HepG2 (cell line): ENCODE measurements around the gene COPA. TPM values are rescaled to one million over a fixed set of nuclear protein-coding genes. Genes with fewer than 3 reads are reported as not detected.

Experiments used
- DRAP1 ChIP-seq: IDR thresholded peaks from 2 replicates; pipeline ENCODE4 v1.6.1; 2016; ENCODE audit warnings: missing genetic modification reagents, missing compliant biosample characterization
- IRF9 ChIP-seq: sonication (generic); formaldehyde crosslinking; IDR thresholded peaks from 2 replicates; pipeline ENCODE4 v1.8.0; 2022; ENCODE audit warnings: missing genetic modification reagents, mild to moderate bottlenecking, borderline replicate concordance
- MAFF ChIP-seq: IDR thresholded peaks from 2 replicates; pipeline ENCODE4 v1.6.1; 2011; ENCODE audit warnings: low read depth, low read length, improper control_type of control experiment
- NFIB ChIP-seq: sonication (generic); formaldehyde crosslinking; IDR thresholded peaks from 2 replicates; pipeline ENCODE4 v1.9.0; 2021; ENCODE audit warnings: missing genetic modification reagents, mild to moderate bottlenecking, borderline replicate concordance
- RFXAP ChIP-seq: sonication (generic); formaldehyde crosslinking; IDR thresholded peaks from 2 replicates; pipeline ENCODE4 v1.4.0; 2020; ENCODE audit warnings: missing genetic modification reagents, borderline replicate concordance
- SIX1 ChIP-seq: sonication (generic); formaldehyde crosslinking; IDR thresholded peaks from 2 replicates; pipeline ENCODE4 v1.4.0; 2020; ENCODE audit warnings: missing genetic modification reagents, borderline replicate concordance
- SMAD1 ChIP-seq: sonication (generic); formaldehyde crosslinking; IDR thresholded peaks from 2 replicates; pipeline ENCODE4 v1.4.0; 2020; ENCODE audit warnings: missing genetic modification reagents, low read depth, mild to moderate bottlenecking, borderline replicate concordance
- SRY ChIP-seq: sonication (generic); formaldehyde crosslinking; IDR thresholded peaks from 2 replicates; pipeline ENCODE4 v1.8.0; 2022; ENCODE audit warnings: mild to moderate bottlenecking, missing genetic modification reagents
- ZHX2 ChIP-seq, 2 experiments: sonication (generic) in 1 of 2; formaldehyde crosslinking in 1 of 2; IDR thresholded peaks; 2 replicates each; pipeline versions ENCODE4 v1.6.1 to v1.9.0; 2014 to 2022; ENCODE audit warnings: antibody characterized with exemption in 1 of 2, borderline replicate concordance in 1 of 2, inconsistent platforms in 1 of 2, low read depth in 1 of 2, missing genetic modification reagents in 1 of 2
- ZMAT3 ChIP-seq: sonication (generic); formaldehyde crosslinking; conservative IDR thresholded peaks from 2 replicates; pipeline ENCODE4 v1.7.0; 2021; ENCODE audit warnings: missing genetic modification reagents
- ZNF281 ChIP-seq: sonication (generic); formaldehyde crosslinking; IDR thresholded peaks from 2 replicates; pipeline ENCODE4 v1.4.0; 2020; ENCODE audit warnings: missing genetic modification reagents, borderline replicate concordance
- ZNF891 ChIP-seq: sonication (generic); formaldehyde crosslinking; IDR thresholded peaks from 2 replicates; pipeline ENCODE4 v1.5.0; 2020; ENCODE audit warnings: mild to moderate bottlenecking, missing genetic modification reagents
- polyA plus RNA-seq, 8 experiments: library from polyadenylated mRNA; depleted of rRNA in 3 of 8; stranded (reverse) in 7 of 8; unstranded in 1 of 8; fragments of >200 nt; fragmentation: Illumina TruSeq in 4 of 8; extraction: Trizol in 4 of 8; gene quantifications; 2 replicates each; pipeline versions ENCODE4 v1.2.1 to v1.2.3, GENCODE V29; 2011 to 2016; ENCODE audit warnings: low read depth in 4 of 8, missing spikeins in 1 of 8, mixed read lengths in 1 of 8; ENCODE audit not compliant: insufficient read depth in 1 of 8
- total RNA-seq, 5 experiments: library from RNA; depleted of rRNA; stranded (reverse); fragments of >200 nt; fragmentation: Illumina TruSeq; extraction: Trizol; gene quantifications; 2 replicates each; pipeline ENCODE4 v1.2.3, GENCODE V29; 2016; ENCODE audit warnings: low read depth in 1 of 5
- TF ChIP-seq, protein P1 (sequence below): sonication (generic); formaldehyde crosslinking; IDR thresholded peaks from 2 replicates; pipeline ENCODE4 v1.8.0; 2022; ENCODE audit warnings: low read depth, missing genetic modification reagents

COPA gene
- total and polyA plus RNA-seq, 2 of the 13 experiments (the other 11 are each of a cell fraction or from before 2014, with no cell fraction given), result 160 to 197 TPM

DNA sequence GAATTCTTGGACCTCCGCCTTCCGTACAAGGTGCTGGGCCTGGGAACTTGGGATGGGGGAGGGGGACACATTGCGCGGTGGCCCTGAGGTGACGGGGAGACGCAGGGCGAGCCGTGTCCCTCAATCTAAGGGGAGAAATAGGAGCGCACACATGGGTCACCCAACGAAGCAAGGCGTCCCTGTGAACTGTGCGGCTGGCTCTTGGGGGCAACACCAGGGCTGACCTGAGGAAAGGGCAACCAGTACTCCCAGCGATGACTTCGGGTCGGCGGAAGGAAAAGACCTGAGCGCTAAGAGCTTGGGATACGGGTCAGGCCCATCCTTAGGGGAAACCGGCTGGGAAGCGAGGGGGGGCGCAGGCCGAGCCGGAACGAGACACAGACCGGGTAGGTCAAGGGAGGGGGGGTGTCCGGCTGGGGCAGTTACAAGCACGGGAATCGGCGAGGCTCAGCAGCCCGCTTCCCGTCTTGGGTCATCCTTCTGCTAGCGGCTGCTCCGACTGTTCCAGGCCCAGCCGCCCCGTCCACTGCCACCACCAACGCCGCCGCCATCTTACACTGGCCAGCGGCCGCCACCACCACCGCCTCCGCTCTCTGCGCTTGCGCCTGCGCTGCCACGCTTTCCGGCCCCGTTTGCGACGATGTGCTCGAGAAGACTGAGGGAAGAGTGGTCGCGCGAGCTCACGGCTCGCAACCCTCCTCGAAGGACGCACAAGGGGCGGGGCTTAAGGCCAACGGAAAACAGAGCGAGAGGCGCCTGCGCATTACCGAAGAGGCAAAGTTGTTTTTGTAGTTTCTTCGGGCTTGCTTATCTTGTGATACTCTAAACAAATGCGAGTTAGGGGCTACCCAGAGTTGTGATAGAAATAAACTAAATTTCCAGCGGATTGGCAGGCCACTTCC, 80.9 kb downstream of the COPA start, which contains the start of gene DCAF8 (continued):
- TF ChIP-seq MAFF, result no peak
- TF ChIP-seq, protein P1, sequence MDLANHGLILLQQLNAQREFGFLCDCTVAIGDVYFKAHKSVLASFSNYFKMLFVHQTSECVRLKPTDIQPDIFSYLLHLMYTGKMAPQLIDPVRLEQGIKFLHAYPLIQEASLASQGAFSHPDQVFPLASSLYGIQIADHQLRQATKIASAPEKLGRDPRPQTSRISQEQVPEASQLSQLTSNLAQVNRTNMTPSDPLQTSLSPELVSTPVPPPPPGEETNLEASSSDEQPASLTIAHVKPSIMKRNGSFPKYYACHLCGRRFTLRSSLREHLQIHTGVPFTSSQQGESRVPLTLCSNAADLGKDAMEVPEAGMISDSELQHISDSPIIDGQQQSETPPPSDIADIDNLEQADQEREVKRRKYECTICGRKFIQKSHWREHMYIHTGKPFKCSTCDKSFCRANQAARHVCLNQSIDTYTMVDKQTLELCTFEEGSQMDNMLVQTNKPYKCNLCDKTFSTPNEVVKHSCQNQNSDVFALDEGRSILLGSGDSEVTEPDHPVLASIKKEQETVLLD (CRISPR knock-in tag), result 0 out of 2 replicates have a peak, but pooled peaks have one; percentile 43
- TF ChIP-seq RFXAP, result no peak; the same call in 1 of the 2 replicates
- TF ChIP-seq NFIB (CRISPR knock-in tag), result no peak
- peak; percentile 55; the same call in 1 of the 2 replicates for TF ChIP-seq ZHX2 (IDR thresholded peaks at IDR 0.05; ENCODE audit: low read depth)
- no peak for TF ChIP-seq ZHX2 (CRISPR knock-in tag; IDR thresholded peaks at IDR 0.05; ENCODE audit: borderline replicate concordance)
- peak; percentile 96 for TF ChIP-seq DRAP1 (CRISPR knock-in tag)
- no peak for TF ChIP-seq SRY
- peak; percentile 87; the same call in 1 of the 2 replicates for TF ChIP-seq IRF9 (CRISPR knock-in tag)
- TF ChIP-seq ZMAT3 (CRISPR knock-in tag), result peak; percentile 74
- peak; percentile 88; the same call in 1 of the 2 replicates for TF ChIP-seq SMAD1 (CRISPR knock-in tag)
- no peak for TF ChIP-seq SIX1
- peak; percentile 68; the same call in 1 of the 2 replicates for TF ChIP-seq ZNF891 (CRISPR knock-in tag)
- TF ChIP-seq ZNF281, result peak; percentile 87; the same call in 1 of the 2 replicates
